DOHH2 (cell line): Measurements from ENCODE around the gene TMEM126A.

Source experiments
- CTCF ChIP-seq: fragments of 200-600 bp; sonication (generic); IDR thresholded peaks from one replicate; pipeline ENCODE4 v1.5.1; 2014; ENCODE audit warnings: antibody characterized with exemption, mild to moderate bottlenecking, low read depth, low read length; ENCODE audit not compliant: poor library complexity, severe bottlenecking
- EZH2phosphoT487 ChIP-seq: fragments of 200-600 bp; sonication (generic); IDR thresholded peaks from 2 replicates; pipeline ENCODE4 v1.6.1; 2017; ENCODE audit warnings: borderline replicate concordance, mild to moderate bottlenecking, antibody characterized with exemption, low read length, moderate library complexity, mixed read lengths

- TF ChIP-seq CTCF (no peak), EZH2phosphoT487 (no peak)
Measured at GRCh38 chr11:85626496-85626895, 21.3 kb upstream of the TMEM126A start.
